ENCODE measurements around the gene SMAD5. TPM values are rescaled to one million over a fixed set of nuclear protein-coding genes. Genes with fewer than 3 reads are reported as not detected.

Gene SMAD5
- total RNA-seq, 1 experiment from 2014 or later: 64.3 TPM

DNA sequence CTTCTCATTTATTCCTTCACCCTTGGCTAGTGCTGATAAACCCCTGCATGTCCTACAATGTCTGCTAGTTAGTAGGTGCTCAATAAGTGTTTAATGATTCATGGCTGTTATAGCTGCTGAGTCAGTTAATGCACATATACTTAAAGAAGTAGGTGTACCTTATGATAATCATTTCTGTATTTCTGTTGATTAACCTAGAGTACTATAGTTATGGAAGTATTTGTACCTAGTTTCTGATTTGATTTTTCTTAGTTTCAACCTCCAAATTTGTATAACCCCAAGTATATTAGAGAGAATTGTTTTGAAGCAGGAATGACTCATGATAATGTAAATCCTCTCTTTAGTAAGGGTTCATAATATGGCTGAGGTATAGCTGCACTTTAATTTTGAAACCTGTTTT lies 8.9 kb downstream of the SMAD5 start:
- no peak for ATAC-seq
- no peaks in the 10 kb centered on the region for H3K9me2 ChIP-seq (ENCODE audit: insufficient read depth)
- H3K4me2 ChIP-seq (ENCODE audit: low read length): no peak overlapping the region
- H3K4me3 ChIP-seq (replicated peaks in 1 of 2; ENCODE audit: low read depth in 1 of 2, low read length in 2 of 2): no peak overlapping the region
- POLR2A ChIA-PET: no interaction called here
- no peak overlapping the region for H3K9ac ChIP-seq (ENCODE audit: low read length)
- RAD21 ChIA-PET (ENCODE audit: low non-redundant PET in 1 of 2, low total read pairs in 2 of 2, uncharacterized antibody in 2 of 2, unreplicated experiment in 2 of 2): no interaction called here
- H3K27me3 ChIP-seq (ENCODE audit: insufficient read depth, low read length): no peaks in the 10 kb centered on the region
- DNase-seq (ENCODE audit: low read depth, low spot score): no peak
- no TSS peak for BruUV-seq (replicated peaks)
- CTCF ChIA-PET: no interaction called here
- no peaks in the 10 kb centered on the region for H3K36me3 ChIP-seq (ENCODE audit: control insufficient read depth in 1 of 2, insufficient read depth in 2 of 2, low read length in 2 of 2)
- no peak overlapping the region for H2AFZ ChIP-seq (ENCODE audit: low read depth, low read length, poor library complexity, severe bottlenecking)
- H3K9me3 ChIP-seq (ENCODE audit: control insufficient read depth in 1 of 2, insufficient read depth in 1 of 2, low read depth in 1 of 2, low read length in 2 of 2): no peaks in the 10 kb centered on the region
- H3K79me2 ChIP-seq (ENCODE audit: insufficient read depth, low read length): peaks cover 100% of the 10 kb centered on the region
- intact Hi-C loops (cut with micrococcal nuclease): no loop called here
- no peaks in the 10 kb centered on the region for H3K4me1 ChIP-seq (ENCODE audit: control insufficient read depth in 1 of 2, insufficient read depth in 2 of 2, low read length in 2 of 2)
- peaks cover 35% of the 10 kb centered on the region; the same call in 1 of the 2 replicates for H4K20me1 ChIP-seq (ENCODE audit: insufficient read depth)
- TF ChIP-seq JUND (IDR thresholded peaks at IDR 0.05): no peak
- TF ChIP-seq POLR2A (IDR thresholded peaks at IDR 0.05; ENCODE audit: borderline replicate concordance, extremely low read depth, insufficient read depth, insufficient read length): no peak
- TF ChIP-seq SIN3A (IDR thresholded peaks at IDR 0.05; ENCODE audit: low read depth): no peak
- TF ChIP-seq YY1 (IDR thresholded peaks at IDR 0.05; ENCODE audit: extremely low read depth, insufficient replicate concordance, low read depth, low read length): no peak
- TF ChIP-seq ZFX (IDR thresholded peaks at IDR 0.05): no peak
- no peak for TF ChIP-seq EGR1 (IDR thresholded peaks at IDR 0.05; ENCODE audit: low read depth)
- TF ChIP-seq POLR2AphosphoS5 (IDR thresholded peaks at IDR 0.05; ENCODE audit: low read depth, low read length): no peak
- no peak for TF ChIP-seq EZH2phosphoT487 (IDR thresholded peaks at IDR 0.05; ENCODE audit: borderline replicate concordance)
- no peak for TF ChIP-seq FOSL1 (IDR thresholded peaks at IDR 0.05; ENCODE audit: low read depth)
- no peak for TF ChIP-seq ATF3 (IDR thresholded peaks at IDR 0.05)
- TF ChIP-seq ZBTB33 (IDR thresholded peaks at IDR 0.05; ENCODE audit: extremely low read depth, insufficient replicate concordance, low read length): no peak
- TF ChIP-seq REST (IDR thresholded peaks at IDR 0.05; ENCODE audit: low read depth): no peak
- no peak for TF ChIP-seq CBX3 (IDR thresholded peaks at IDR 0.05; ENCODE audit: low read depth)
- TF ChIP-seq, protein P1, sequence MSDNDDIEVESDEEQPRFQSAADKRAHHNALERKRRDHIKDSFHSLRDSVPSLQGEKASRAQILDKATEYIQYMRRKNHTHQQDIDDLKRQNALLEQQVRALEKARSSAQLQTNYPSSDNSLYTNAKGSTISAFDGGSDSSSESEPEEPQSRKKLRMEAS (IDR thresholded peaks at IDR 0.05): no peak
- no peak for TF ChIP-seq SP1 (IDR thresholded peaks at IDR 0.05; ENCODE audit: low read depth)
- no peak for TF ChIP-seq ELF1 (IDR thresholded peaks at IDR 0.05; ENCODE audit: borderline replicate concordance, low read depth)
- no peak overlapping the region for H3K27ac ChIP-seq (ENCODE audit: low read depth, low read length)
